H1 (cell line): ENCODE results near the gene DISC1. TPM values are rescaled to one million over a fixed set of nuclear protein-coding genes. Genes with fewer than 3 reads are reported as not detected.

Source experiments
- CTCF ChIA-PET: fragments of 300-600 bp; sonication (Branson Sonifier 250); formaldehyde crosslinking; loops from one replicate; lab custom pipeline; 2021; ENCODE audit not compliant: partially characterized antibody; lab: Charles Lee
- POLR2A ChIA-PET: fragments of 300-600 bp; sonication (Branson Sonifier 250); formaldehyde crosslinking; loops from one replicate; lab custom pipeline; 2021; ENCODE audit warnings: inconsistent platforms; ENCODE audit not compliant: partially characterized antibody; lab: Charles Lee
- DNase-seq, 2 experiments: peaks; one replicate each; pipeline versions ENCODE4 v3.0.0 to v3.0.0-alpha.2; 2010 to 2022; ENCODE audit warnings: low spot score in 2 of 2, low read depth in 1 of 2, mixed read lengths in 1 of 2
- FAIRE-seq: peaks from 2 replicates; lab custom pipeline; 2011; peaks lifted over from hg19 to GRCh38; lab: Jason Lieb, UNC
- H2AFZ ChIP-seq: 2 replicates; pipeline ENCODE4 v1.8.1; 2012; ENCODE audit warnings: low read length, inconsistent platforms
- H2AK5ac ChIP-seq: 2 replicates; pipeline ENCODE4 v1.6.1; 2013; ENCODE audit warnings: low read depth, low read length
- H2BK120ac ChIP-seq: replicated peaks from 2 replicates; pipeline ENCODE3; 2013; ENCODE audit warnings: low read depth, low read length, inconsistent platforms
- H2BK12ac ChIP-seq: 2 replicates; pipeline ENCODE4 v1.6.1; 2013; ENCODE audit warnings: low read depth, low read length
- H2BK15ac ChIP-seq: 2 replicates; pipeline ENCODE4 v1.6.1; 2013; ENCODE audit warnings: low read length
- H2BK20ac ChIP-seq: 2 replicates; pipeline ENCODE4 v1.6.1; 2013; ENCODE audit warnings: low read length
- H2BK5ac ChIP-seq: 2 replicates; pipeline ENCODE4 v1.6.1; 2013; ENCODE audit warnings: low read depth, low read length
- H3K14ac ChIP-seq: 2 replicates; pipeline ENCODE4 v1.6.1; 2013; ENCODE audit warnings: inconsistent platforms; ENCODE audit not compliant: insufficient read length
- H3K18ac ChIP-seq: 2 replicates; pipeline ENCODE4 v1.6.1; 2013; ENCODE audit warnings: low read length; ENCODE audit errors: extremely low read depth
- H3K23ac ChIP-seq: 2 replicates; pipeline ENCODE4 v1.6.1; 2013; ENCODE audit warnings: inconsistent platforms; ENCODE audit not compliant: insufficient read length
- H3K23me2 ChIP-seq: 2 replicates; pipeline ENCODE4 v1.6.1; 2013; ENCODE audit warnings: low read depth, low read length
- H3K27ac ChIP-seq: 2 replicates; pipeline ENCODE4 v1.6.1; 2011; ENCODE audit warnings: low read depth, low read length, inconsistent platforms
- H3K27me3 ChIP-seq, 4 experiments: replicated peaks in 1 of 4; 1 replicate in 1 of 4; 2 replicates in 3 of 4; pipeline versions ENCODE4 v1.6.1 to v1.8.1; 2011 to 2013; ENCODE audit warnings: low read length in 3 of 4, mild to moderate bottlenecking in 3 of 4, inconsistent platforms in 2 of 4, mixed read lengths in 2 of 4, moderate library complexity in 1 of 4; ENCODE audit not compliant: control insufficient read depth in 3 of 4, insufficient read depth in 3 of 4; ENCODE audit errors: extremely low read depth in 1 of 4
- H3K36me3 ChIP-seq, 4 experiments: 2 replicates each; pipeline versions ENCODE4 v1.6.1 to v1.8.1; 2011 to 2013; ENCODE audit warnings: mild to moderate bottlenecking in 4 of 4, low read length in 3 of 4, moderate library complexity in 2 of 4, control low read depth in 1 of 4, inconsistent platforms in 1 of 4; ENCODE audit not compliant: insufficient read depth in 4 of 4, control insufficient read depth in 2 of 4
- H3K4ac ChIP-seq: replicated peaks from 2 replicates; pipeline ENCODE3; 2013; ENCODE audit warnings: low read length, low read depth, mixed read lengths, inconsistent platforms; ENCODE audit not compliant: insufficient read length
- H3K4me1 ChIP-seq, 4 experiments: replicated peaks in 1 of 4; 1 replicate in 1 of 4; 2 replicates in 3 of 4; pipeline versions ENCODE4 v1.6.1 to v1.8.1; 2011 to 2013; ENCODE audit warnings: low read length in 3 of 4, inconsistent platforms in 2 of 4, mixed read lengths in 1 of 4; ENCODE audit not compliant: insufficient read depth in 4 of 4, control insufficient read depth in 3 of 4
- H3K4me2 ChIP-seq, 2 experiments: 2 replicates each; pipeline versions ENCODE4 v1.6.1 to v1.8.1; 2011 to 2013; ENCODE audit warnings: low read depth in 2 of 2, low read length in 2 of 2, control low read depth in 1 of 2, inconsistent platforms in 1 of 2, mild to moderate bottlenecking in 1 of 2; ENCODE audit not compliant: insufficient read depth in 1 of 2
- H3K4me3 ChIP-seq, 4 experiments: fragments of 200-600, 300-600 bp in 1 of 4; sonication (generic), shearing (Covaris generic), sonication (Bioruptor Twin) in 1 of 4; 2 replicates each; pipeline versions ENCODE4 v1.5.1 to v1.8.1; 2011 to 2016; ENCODE audit warnings: low read length in 4 of 4, low read depth in 3 of 4, control low read depth in 2 of 4, inconsistent platforms in 2 of 4, mild to moderate bottlenecking in 2 of 4, mixed read lengths in 1 of 4, moderate library complexity in 1 of 4; ENCODE audit not compliant: insufficient read depth in 2 of 4; ENCODE audit errors: extremely low read depth in 1 of 4
- H3K56ac ChIP-seq: replicated peaks from 2 replicates; pipeline ENCODE3; 2013; ENCODE audit warnings: low read depth, mild to moderate bottlenecking, mixed read lengths, low read length, inconsistent platforms; ENCODE audit not compliant: insufficient read length
- H3K79me1 ChIP-seq: 2 replicates; pipeline ENCODE4 v1.6.1; 2013; ENCODE audit warnings: low read depth, low read length, control low read depth
- H3K79me2 ChIP-seq, 2 experiments: 2 replicates each; pipeline versions ENCODE4 v1.6.1 to v1.8.1; 2012 to 2013; ENCODE audit warnings: low read length in 2 of 2, mild to moderate bottlenecking in 2 of 2, inconsistent platforms in 1 of 2; ENCODE audit not compliant: insufficient read depth in 2 of 2, control insufficient read depth in 1 of 2
- H3K9ac ChIP-seq, 4 experiments: replicated peaks in 1 of 4; 1 replicate in 1 of 4; 2 replicates in 3 of 4; pipeline versions ENCODE4 v1.6.1 to v1.8.1; 2011 to 2013; ENCODE audit warnings: low read depth in 3 of 4, low read length in 3 of 4, control low read depth in 2 of 4, mild to moderate bottlenecking in 2 of 4, moderate library complexity in 2 of 4, inconsistent platforms in 1 of 4; ENCODE audit errors: extremely low read depth in 1 of 4
- H3K9me3 ChIP-seq, 2 experiments: 2 replicates each; pipeline versions ENCODE4 v1.6.1 to v1.8.1; 2012 to 2013; ENCODE audit warnings: mild to moderate bottlenecking in 2 of 2, moderate library complexity in 2 of 2, control low read depth in 1 of 2, inconsistent platforms in 1 of 2, low read depth in 1 of 2, low read length in 1 of 2, mixed read lengths in 1 of 2; ENCODE audit not compliant: insufficient read depth in 2 of 2
- H4K20me1 ChIP-seq, 2 experiments: replicated peaks in 1 of 2; 2 replicates each; pipeline versions ENCODE3 to v1.8.1; 2011 to 2013; ENCODE audit warnings: inconsistent platforms in 2 of 2, low read length in 2 of 2, mild to moderate bottlenecking in 1 of 2; ENCODE audit not compliant: insufficient read depth in 2 of 2, control insufficient read depth in 1 of 2
- H4K5ac ChIP-seq: 2 replicates; pipeline ENCODE4 v1.6.1; 2013; ENCODE audit warnings: low read length, low read depth, mixed read lengths, inconsistent platforms; ENCODE audit not compliant: insufficient read length
- H4K8ac ChIP-seq: 2 replicates; pipeline ENCODE4 v1.8.0; 2013; ENCODE audit warnings: mild to moderate bottlenecking, moderate library complexity, low read length, inconsistent platforms; ENCODE audit not compliant: insufficient read depth; ENCODE audit errors: extremely low read depth
- H4K91ac ChIP-seq: replicated peaks from 2 replicates; pipeline ENCODE3; 2013; ENCODE audit warnings: low read length, mixed read lengths, inconsistent platforms; ENCODE audit not compliant: insufficient read length
- CHD2 ChIP-seq: IDR thresholded peaks from 2 replicates; pipeline ENCODE4 v1.6.1; 2012; ENCODE audit warnings: low read length, improper control_type of control experiment
- EGR1 ChIP-seq: IDR thresholded peaks from 2 replicates; pipeline ENCODE4 v1.6.1; 2011; ENCODE audit warnings: low read depth, low read length, borderline replicate concordance
- FOSL1 ChIP-seq: IDR thresholded peaks from 2 replicates; pipeline ENCODE4 v1.6.1; 2011; ENCODE audit warnings: mild to moderate bottlenecking, low read depth, low read length, moderate library complexity; ENCODE audit not compliant: insufficient read depth
- JUND ChIP-seq: IDR thresholded peaks from 2 replicates; pipeline ENCODE4 v1.6.1; 2011; ENCODE audit warnings: mild to moderate bottlenecking, improper control_type of control experiment, low read length
- KDM1A ChIP-seq: fragments of 200-600, 300-600 bp; sonication (generic); IDR thresholded peaks from 2 replicates; pipeline ENCODE4 v1.7.1; 2016; ENCODE audit warnings: mild to moderate bottlenecking, low read length, borderline replicate concordance
- NANOG ChIP-seq: IDR thresholded peaks from 2 replicates; pipeline ENCODE4 v1.6.1; 2011; ENCODE audit warnings: low read length, low read depth, mild to moderate bottlenecking, inconsistent platforms; ENCODE audit not compliant: insufficient read depth, poor library complexity, severe bottlenecking
- POU5F1 ChIP-seq: IDR thresholded peaks from 2 replicates; pipeline ENCODE4 v1.6.1; 2011; ENCODE audit warnings: low read depth, mild to moderate bottlenecking, low read length, moderate library complexity
- SAP30 ChIP-seq: fragments of 300-600 bp; sonication (generic); IDR thresholded peaks from 2 replicates; pipeline ENCODE4 v1.7.1; 2012; ENCODE audit warnings: low read length, moderate library complexity, mild to moderate bottlenecking, inconsistent platforms; ENCODE audit not compliant: insufficient read depth, insufficient replicate concordance
- SIN3A ChIP-seq, 2 experiments: IDR thresholded peaks in 1 of 2; conservative IDR thresholded peaks in 1 of 2; 2 replicates each; pipeline ENCODE4 v1.6.1; 2011 to 2012; ENCODE audit warnings: low read length in 2 of 2, improper control_type of control experiment in 1 of 2, low read depth in 1 of 2, mild to moderate bottlenecking in 1 of 2
- SIRT6 ChIP-seq: IDR thresholded peaks from one replicate; pipeline ENCODE4 v1.7.1; 2012; ENCODE audit warnings: low read length, inconsistent platforms
- SP1 ChIP-seq: IDR thresholded peaks from 2 replicates; pipeline ENCODE4 v1.6.1; 2011; ENCODE audit warnings: low read depth, low read length
- SP4 ChIP-seq: IDR thresholded peaks from 2 replicates; pipeline ENCODE4 v1.6.1; 2012; ENCODE audit warnings: low read length, inconsistent platforms
- SRF ChIP-seq: IDR thresholded peaks from 2 replicates; pipeline ENCODE4 v1.6.1; 2011; ENCODE audit warnings: mild to moderate bottlenecking, low read depth, low read length, moderate library complexity
- SUZ12 ChIP-seq: fragments of 200-600 bp; sonication (generic); IDR thresholded peaks from 2 replicates; pipeline ENCODE4 v1.6.1; 2012; ENCODE audit warnings: mild to moderate bottlenecking, inconsistent platforms, low read length, moderate library complexity, mixed read lengths
- TAF1 ChIP-seq: IDR thresholded peaks from 2 replicates; pipeline ENCODE4 v1.6.1; 2011; ENCODE audit warnings: mild to moderate bottlenecking, low read depth, low read length
- TBP ChIP-seq: IDR thresholded peaks from 2 replicates; pipeline ENCODE4 v1.6.1; 2011; ENCODE audit warnings: low read depth, low read length, improper control_type of control experiment
- WGBS, 2 experiments: shearing (Covaris generic) in 1 of 2; methylation state at CpG; one replicate each; pipeline versions ENCODE4 v1.1.6 to v1.1.7; 2013 to 2015; ENCODE audit warnings: low lambda C conversion rate in 2 of 2, mixed read lengths in 2 of 2, inconsistent platforms in 1 of 2, low coverage in 1 of 2, missing lambda C conversion rate in 1 of 2; ENCODE audit not compliant: insufficient replicate concordance in 2 of 2, insufficient coverage in 1 of 2, insufficient read length in 1 of 2; ENCODE audit errors: extremely low coverage in 1 of 2, missing lambda C conversion rate in 1 of 2; 5-methylcytosine and 5-hydroxymethylcytosine counted together
- polyA plus RNA-seq, 7 experiments: library from polyadenylated mRNA; depleted of rRNA in 3 of 7; stranded (reverse) in 5 of 7; unstranded in 2 of 7; fragments of >200 nt in 5 of 7; fragments of 200-250 nt in 2 of 7; gene quantifications; 1 replicate in 5 of 7; 2 replicates in 1 of 7; 4 replicates in 1 of 7; pipeline versions ENCODE4 v1.2.1 to v1.2.3, GENCODE V29; 2011 to 2013; ENCODE audit warnings: missing spikeins in 2 of 7, mixed read lengths in 2 of 7
- total RNA-seq: library from RNA; stranded (reverse); fragmentation: NEBNext Ultra II Directional; extraction: Animal tissue kit (Norgen Biotek cat#: 25700); gene quantifications from 2 replicates; pipeline ENCODE4 v1.2.1, GENCODE V29; 2021

DISC1 gene
- total and polyA plus RNA-seq, 2 of the 8 experiments (the other 6 are each of a cell fraction or from before 2014, with no cell fraction given), result 1.1 to 3.5 TPM

- H4K5ac ChIP-seq, result no peak overlapping the region
- ChIA-PET POLR2A (interaction anchor here (1.0 kb wide), 1 partner anchor 254 kb away, joined by 4 read pairs; no protein-coding TSS in a partner anchor), CTCF (interaction anchor here (0.8 to 1.9 kb wide), 13 partner anchors 10 to 703 kb away, joined by 3 to 9 read pairs (median 4); no protein-coding TSS in a partner anchor)
- no peak overlapping the region for H3K27ac ChIP-seq
- DNase-seq, result no peak
- H3K79me2 ChIP-seq, result no peaks in the 10 kb centered on the region
- H3K4me2 ChIP-seq, result no peak overlapping the region
- no peak overlapping the region for H2BK15ac ChIP-seq
- H2AK5ac ChIP-seq, result no peak overlapping the region
- no peaks in the 10 kb centered on the region; a peak in 1 of 7 replicates for H3K27me3 ChIP-seq
- H3K23ac ChIP-seq, result no peak overlapping the region
- H3K4me3 ChIP-seq, result no peak overlapping the region
- no peaks in the 10 kb centered on the region; a peak in 1 of 7 replicates for H3K4me1 ChIP-seq
- H3K36me3 ChIP-seq, result no peaks in the 10 kb centered on the region
- no peak overlapping the region for H3K4ac ChIP-seq
- FAIRE-seq, result no peak
- no peak overlapping the region for H3K9ac ChIP-seq
- H2AFZ ChIP-seq, result no peak overlapping the region
- H2BK120ac ChIP-seq, result no peak overlapping the region
- no peak overlapping the region; the same call in 1 of the 2 replicates for H2BK12ac ChIP-seq
- H4K91ac ChIP-seq, result no peak overlapping the region
- no peak overlapping the region for H3K18ac ChIP-seq
- H4K20me1 ChIP-seq, result no peaks in the 10 kb centered on the region
- H3K9me3 ChIP-seq, result no peaks in the 10 kb centered on the region
- H2BK20ac ChIP-seq, result no peak overlapping the region
- H2BK5ac ChIP-seq, result no peak overlapping the region
- H3K56ac ChIP-seq, result no peak overlapping the region
- no peaks in the 10 kb centered on the region for H3K23me2 ChIP-seq
- no peaks in the 10 kb centered on the region for H3K79me1 ChIP-seq
- no peak overlapping the region for H3K14ac ChIP-seq
- 89% methylated on average over 8 of the region's 8 CpGs; no CpG with 5 or more reads in 1 of the 2 experiments for WGBS, 2 experiments
- no peak overlapping the region for H4K8ac ChIP-seq
- TF ChIP-seq SIN3A (conservative IDR thresholded peaks at IDR 0.05 in 1 of 2, IDR thresholded peaks at IDR 0.05 in 1 of 2; ENCODE audit: low read depth in 1 of 2, low read length in 2 of 2) (no peak), KDM1A (no peak), NANOG (no peak), SUZ12 (no peak), EGR1 (no peak), TAF1 (no peak), CHD2 (no peak), POU5F1 (no peak), FOSL1 (no peak), TBP (no peak), SAP30 (no peak), SIRT6 (no peak), JUND (no peak), SP4 (no peak), SRF (no peak), SP1 (no peak)
Measured at GRCh38 chr1:231882790-231883189, 256.2 kb downstream of the DISC1 start.
